Trophoblast cell (in vitro differentiated cells and primary cell): Measurements from ENCODE around the gene PSMD14.

Experiments
- DNase-seq, 2 donors: peaks; one replicate each; pipeline ENCODE4 v3.0.0-alpha.2; 2016
- H2AFZ ChIP-seq: 2 replicates; pipeline ENCODE4 v1.6.1; 2013; ENCODE audit warnings: low read length, moderate library complexity, mild to moderate bottlenecking; ENCODE audit not compliant: insufficient read depth, poor library complexity
- H2AK5ac ChIP-seq: 2 replicates; pipeline ENCODE4 v1.6.1; 2013; ENCODE audit warnings: mild to moderate bottlenecking, low read length
- H2BK120ac ChIP-seq: 2 replicates; pipeline ENCODE4 v1.6.1; 2013; ENCODE audit warnings: low read length, mild to moderate bottlenecking, moderate library complexity; ENCODE audit not compliant: insufficient read depth, poor library complexity
- H2BK12ac ChIP-seq: 2 replicates; pipeline ENCODE4 v1.6.1; 2013; ENCODE audit warnings: mild to moderate bottlenecking, low read length, moderate library complexity
- H2BK5ac ChIP-seq: 2 replicates; pipeline ENCODE4 v1.6.1; 2013; ENCODE audit warnings: low read length, low read depth, moderate library complexity, mild to moderate bottlenecking; ENCODE audit not compliant: poor library complexity
- H3K14ac ChIP-seq: 2 replicates; pipeline ENCODE4 v1.6.1; 2013; ENCODE audit warnings: mild to moderate bottlenecking, low read length
- H3K18ac ChIP-seq: 2 replicates; pipeline ENCODE4 v1.6.1; 2013; ENCODE audit warnings: mild to moderate bottlenecking, low read length
- H3K23ac ChIP-seq: 2 replicates; pipeline ENCODE4 v1.6.1; 2013; ENCODE audit warnings: low read length
- H3K27ac ChIP-seq: 2 replicates; pipeline ENCODE4 v1.5.1; 2013; ENCODE audit warnings: low read depth, mild to moderate bottlenecking, inconsistent platforms, low read length, moderate library complexity
- H3K27me3 ChIP-seq: 2 replicates; pipeline ENCODE4 v1.6.1; 2013; ENCODE audit warnings: inconsistent platforms, mild to moderate bottlenecking, low read length, moderate library complexity; ENCODE audit not compliant: insufficient read depth
- H3K36me3 ChIP-seq, 2 experiments: 1 replicate in 1 of 2; 2 replicates in 1 of 2; pipeline ENCODE4 v1.6.1; 2013; ENCODE audit warnings: low read length in 2 of 2, mild to moderate bottlenecking in 2 of 2, moderate library complexity in 1 of 2; ENCODE audit not compliant: insufficient read depth in 2 of 2, control insufficient read depth in 1 of 2
- H3K4ac ChIP-seq: 2 replicates; pipeline ENCODE4 v1.6.1; 2013; ENCODE audit warnings: low read depth, mild to moderate bottlenecking, low read length, moderate library complexity
- H3K4me1 ChIP-seq, 2 experiments: 1 replicate in 1 of 2; 2 replicates in 1 of 2; pipeline ENCODE4 v1.6.1; 2013; ENCODE audit warnings: low read length in 2 of 2, mild to moderate bottlenecking in 2 of 2, moderate library complexity in 1 of 2; ENCODE audit not compliant: insufficient read depth in 2 of 2, control insufficient read depth in 1 of 2
- H3K4me2 ChIP-seq: 2 replicates; pipeline ENCODE4 v1.6.1; 2013; ENCODE audit warnings: inconsistent platforms, mild to moderate bottlenecking, low read length, moderate library complexity
- H3K4me3 ChIP-seq: 2 replicates; pipeline ENCODE4 v1.5.1; 2013; ENCODE audit warnings: mild to moderate bottlenecking, low read depth, low read length, inconsistent platforms
- H3K79me1 ChIP-seq: one replicate; pipeline ENCODE4 v1.6.1; 2013; ENCODE audit warnings: low read length
- H3K79me2 ChIP-seq: 2 replicates; pipeline ENCODE4 v1.6.1; 2013; ENCODE audit warnings: low read length, mild to moderate bottlenecking; ENCODE audit not compliant: control insufficient read depth, insufficient read depth, poor library complexity
- H3K9ac ChIP-seq: 2 replicates; pipeline ENCODE4 v1.6.1; 2013; ENCODE audit warnings: mild to moderate bottlenecking, low read length
- H3K9me3 ChIP-seq: 2 replicates; pipeline ENCODE4 v1.6.1; 2013; ENCODE audit warnings: low read depth, mild to moderate bottlenecking, control low read depth, inconsistent platforms, low read length; ENCODE audit not compliant: insufficient read depth
- H4K12ac ChIP-seq: 2 replicates; pipeline ENCODE4 v1.6.1; 2013; ENCODE audit warnings: low read depth, mild to moderate bottlenecking, low read length, moderate library complexity
- H4K8ac ChIP-seq: 2 replicates; pipeline ENCODE4 v1.6.1; 2013; ENCODE audit warnings: low read depth, mild to moderate bottlenecking, low read length, moderate library complexity
- H4K91ac ChIP-seq: one replicate; pipeline ENCODE4 v1.6.1; 2013; ENCODE audit warnings: low read depth, mild to moderate bottlenecking, low read length, moderate library complexity
- WGBS: extraction: QIAGEN DNeasy Blood & Tissue Kit; methylation state at CpG from one replicate; pipeline ENCODE4 v1.1.7; 2013; ENCODE audit warnings: missing lambda C conversion rate; ENCODE audit not compliant: insufficient read length, insufficient coverage; ENCODE audit errors: extremely low coverage; 5-methylcytosine and 5-hydroxymethylcytosine counted together

Gene PSMD14

GRCh38 chr2:161343235-161343634 lies 35.0 kb downstream of the PSMD14 start:
- Histone ChIP-seq H4K12ac (no peak overlapping the region), H3K4me3 (no peak overlapping the region), H3K79me1 (no peaks in the 10 kb centered on the region), H3K9ac (no peak overlapping the region), H3K27ac (no peak overlapping the region), H4K91ac (no peak overlapping the region), H2BK5ac (no peak overlapping the region), H2BK12ac (no peak overlapping the region), H3K36me3 (no peaks in the 10 kb centered on the region), H3K23ac (no peak overlapping the region), H3K9me3 (no peaks in the 10 kb centered on the region), H4K8ac (no peak overlapping the region), H3K27me3 (no peaks in the 10 kb centered on the region), H3K4me2 (no peak overlapping the region), H3K14ac (no peak overlapping the region), H3K4me1 (no peaks in the 10 kb centered on the region), H3K79me2 (no peaks in the 10 kb centered on the region), H3K18ac (no peak overlapping the region), H2BK120ac (no peak overlapping the region), H2AK5ac (no peak overlapping the region), H3K4ac (peak overlapping the region; percentile 75), H2AFZ (no peak overlapping the region)
- no CpG with 5 or more reads among the region's 3 CpGs for WGBS
- no peak for DNase-seq

- H3K79me1 ChIP-seq: no peaks in the 10 kb centered on the region
- H3K36me3 ChIP-seq: peaks cover 0 to 1% of the 10 kb centered on the region in 2 experiments
- no peak overlapping the region for H2AK5ac ChIP-seq
- H4K8ac ChIP-seq: no peak overlapping the region
- H2BK120ac ChIP-seq: no peak overlapping the region
- no CpG with 5 or more reads among the region's 2 CpGs for WGBS
- H3K4me3 ChIP-seq: no peak overlapping the region
- no peak overlapping the region for H3K9ac ChIP-seq
- H3K79me2 ChIP-seq: peaks cover 1% of the 10 kb centered on the region
- H3K23ac ChIP-seq: no peak overlapping the region
- H4K91ac ChIP-seq: no peak overlapping the region
- H3K27me3 ChIP-seq: no peaks in the 10 kb centered on the region
- H3K14ac ChIP-seq: no peak overlapping the region
- H3K4ac ChIP-seq: no peak overlapping the region
- H3K9me3 ChIP-seq: no peaks in the 10 kb centered on the region
- H2AFZ ChIP-seq: no peak overlapping the region
- H3K4me1 ChIP-seq: no peaks in the 10 kb centered on the region
- no peak overlapping the region for H3K27ac ChIP-seq
- H3K18ac ChIP-seq: no peak overlapping the region
- H4K12ac ChIP-seq: no peak overlapping the region
- no peak for DNase-seq
- no peak overlapping the region for H3K4me2 ChIP-seq
- H2BK5ac ChIP-seq: no peak overlapping the region
- H2BK12ac ChIP-seq: no peak overlapping the region
Measured at GRCh38 chr2:161344692-161345091, 36.5 kb downstream of the PSMD14 start.

- no peak overlapping the region for H2BK120ac ChIP-seq
- no CpG with 5 or more reads among the region's 6 CpGs for WGBS
- no peak overlapping the region for H4K12ac ChIP-seq
- no peak overlapping the region for H3K4me3 ChIP-seq
- H3K27ac ChIP-seq: no peak overlapping the region
- H3K23ac ChIP-seq: no peak overlapping the region
- peaks cover 0 to 2% of the 10 kb centered on the region in 2 experiments for H3K4me1 ChIP-seq
- no peak overlapping the region for H3K14ac ChIP-seq
- no peak overlapping the region for H4K8ac ChIP-seq
- DNase-seq: no peak
- H2AK5ac ChIP-seq: no peak overlapping the region
- H3K9me3 ChIP-seq: no peaks in the 10 kb centered on the region
- H4K91ac ChIP-seq: no peak overlapping the region
- H2BK12ac ChIP-seq: no peak overlapping the region
- peak overlapping the region; percentile 40 for H3K9ac ChIP-seq
- no peaks in the 10 kb centered on the region for H3K27me3 ChIP-seq
- peaks cover 0 to 1% of the 10 kb centered on the region in 2 experiments for H3K36me3 ChIP-seq
- peaks cover 1% of the 10 kb centered on the region for H3K79me2 ChIP-seq
- no peak overlapping the region for H2AFZ ChIP-seq
- no peak overlapping the region for H3K4ac ChIP-seq
- no peak overlapping the region for H3K4me2 ChIP-seq
- no peak overlapping the region for H2BK5ac ChIP-seq
- no peak overlapping the region for H3K18ac ChIP-seq
- no peaks in the 10 kb centered on the region for H3K79me1 ChIP-seq
Measured at GRCh38 chr2:161351678-161352077, 43.5 kb downstream of the PSMD14 start.

GRCh38 chr2:161352719-161353118 lies 44.5 kb downstream of the PSMD14 start:
- no peak for DNase-seq
- Histone ChIP-seq H3K9ac (no peak overlapping the region), H3K79me2 (peaks cover 1% of the 10 kb centered on the region), H3K4me2 (no peak overlapping the region), H3K27ac (no peak overlapping the region), H3K18ac (no peak overlapping the region), H2AFZ (no peak overlapping the region), H3K4ac (no peak overlapping the region), H4K8ac (no peak overlapping the region), H3K14ac (no peak overlapping the region), H4K12ac (no peak overlapping the region), H3K36me3 (peaks cover 0 to 1% of the 10 kb centered on the region in 2 experiments), H3K27me3 (no peaks in the 10 kb centered on the region), H3K23ac (no peak overlapping the region), H4K91ac (no peak overlapping the region), H3K4me1 (peaks cover 0 to 2% of the 10 kb centered on the region in 2 experiments), H2BK12ac (no peak overlapping the region), H2AK5ac (no peak overlapping the region), H3K79me1 (no peaks in the 10 kb centered on the region), H2BK120ac (no peak overlapping the region), H2BK5ac (no peak overlapping the region), H3K9me3 (no peaks in the 10 kb centered on the region), H3K4me3 (no peak overlapping the region)
